Parathyroid adenoma (tissue), 2 donors: Measurements from ENCODE around the gene KRTAP20-1.

Experiments used
- H2AFZ ChIP-seq: fragments of 300-600 bp; sonication (generic); one replicate; pipeline ENCODE4 v1.7.0; 2017; ENCODE audit warnings: antibody characterized with exemption, mild to moderate bottlenecking
- H3K27ac ChIP-seq: fragments of 300-600 bp; sonication (generic); one replicate; pipeline ENCODE4 v1.7.0; 2017
- H3K27me3 ChIP-seq: fragments of 300-600 bp; sonication (generic); one replicate; pipeline ENCODE4 v1.7.0; 2017; ENCODE audit warnings: low read length; ENCODE audit not compliant: control insufficient read depth, insufficient read depth
- H3K36me3 ChIP-seq: fragments of 300-600 bp; sonication (generic); one replicate; pipeline ENCODE4 v1.7.0; 2017; ENCODE audit warnings: low read length; ENCODE audit not compliant: control insufficient read depth, insufficient read depth
- H3K4me1 ChIP-seq: fragments of 300-600 bp; sonication (generic); one replicate; pipeline ENCODE4 v1.7.0; 2017; ENCODE audit warnings: control low read depth
- H3K4me2 ChIP-seq: fragments of 300-600 bp; sonication (generic); one replicate; pipeline ENCODE4 v1.7.0; 2017; ENCODE audit warnings: low read length
- H3K4me3 ChIP-seq: fragments of 300-600 bp; sonication (generic); one replicate; pipeline ENCODE4 v1.7.0; 2017; ENCODE audit warnings: low read depth, low read length
- H3K79me2 ChIP-seq: fragments of 300-600 bp; sonication (generic); one replicate; pipeline ENCODE4 v1.7.0; 2017; ENCODE audit warnings: control low read depth
- H3K9ac ChIP-seq: fragments of 300-600 bp; sonication (generic); one replicate; pipeline ENCODE4 v1.7.0; 2017; ENCODE audit warnings: mild to moderate bottlenecking
- H3K9me3 ChIP-seq: fragments of 300-600 bp; sonication (generic); one replicate; pipeline ENCODE4 v1.7.0; 2017; ENCODE audit warnings: low read length; ENCODE audit not compliant: control insufficient read depth
- CTCF ChIP-seq: fragments of 300-600 bp; sonication (generic); IDR thresholded peaks from one replicate; pipeline ENCODE4 v1.7.0; 2017; ENCODE audit warnings: antibody characterized with exemption, mild to moderate bottlenecking
- donor health status: primary hyperparathyroidism.

The KRTAP20-1 gene

DNA sequence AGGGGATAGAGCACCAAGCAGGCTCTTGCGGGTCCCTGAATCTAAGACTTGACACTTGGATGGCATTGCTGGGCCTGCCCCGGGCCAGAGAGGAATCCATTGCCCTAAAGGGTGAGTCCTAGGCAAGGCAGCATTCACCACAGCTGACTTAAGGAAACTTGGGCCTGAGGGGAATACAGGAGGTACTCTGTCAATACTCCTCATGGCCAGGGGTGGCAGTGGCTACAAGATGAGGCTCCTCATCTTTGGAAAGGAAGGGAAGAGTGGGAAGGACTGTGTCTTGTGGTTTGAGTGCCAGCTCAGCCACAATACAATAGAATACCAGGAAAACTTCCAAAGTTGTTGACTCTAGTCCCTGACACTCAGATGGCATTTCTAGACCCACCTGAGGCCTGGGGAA is 10.3 kb upstream of the KRTAP20-1 start:
- H3K27me3 ChIP-seq = no peaks in the 10 kb centered on the region
- no peak for TF ChIP-seq CTCF

GRCh38 chr21:30612132-30612531 is 4.1 kb upstream of the KRTAP20-1 start:
- H3K36me3 ChIP-seq = no peaks in the 10 kb centered on the region
- TF ChIP-seq CTCF = no peak
- no peak overlapping the region for H3K27ac ChIP-seq
- H3K4me1 ChIP-seq = no peaks in the 10 kb centered on the region
- no peaks in the 10 kb centered on the region for H3K27me3 ChIP-seq
- H3K4me3 ChIP-seq = no peak overlapping the region
- H3K4me2 ChIP-seq = no peak overlapping the region
- H3K79me2 ChIP-seq = no peaks in the 10 kb centered on the region
- H3K9me3 ChIP-seq = no peaks in the 10 kb centered on the region
- no peak overlapping the region for H2AFZ ChIP-seq
- H3K9ac ChIP-seq = no peak overlapping the region

More for the DNA sequence above, 10.3 kb upstream of the KRTAP20-1 start:
- Histone ChIP-seq H3K4me1 (no peaks in the 10 kb centered on the region), H3K9ac (no peak overlapping the region), H3K4me2 (no peak overlapping the region), H3K9me3 (no peaks in the 10 kb centered on the region), H3K79me2 (no peaks in the 10 kb centered on the region), H2AFZ (no peak overlapping the region), H3K27ac (no peak overlapping the region), H3K4me3 (no peak overlapping the region), H3K36me3 (no peaks in the 10 kb centered on the region)

GRCh38 chr21:30613836-30614235 is 2.4 kb upstream of the KRTAP20-1 start, which contains the start of gene KRTAP6-1:
Gene KRTAP6-1 (minus strand): TSS chr21:30613930. CDS start chr21:30613904, 26 bp downstream.
- H2AFZ ChIP-seq = no peak within 1 kb of the TSS
- H3K4me1 ChIP-seq = no peaks in the 10 kb centered on the region
- no peak within 1 kb of the TSS for H3K4me3 ChIP-seq
- TF ChIP-seq CTCF = no peak
- H3K36me3 ChIP-seq = no peaks in the 10 kb centered on the region
- H3K4me2 ChIP-seq = no peak within 1 kb of the TSS
- H3K79me2 ChIP-seq = no peaks in the 10 kb centered on the region
- H3K9ac ChIP-seq = no peak within 1 kb of the TSS
- H3K9me3 ChIP-seq = no peaks in the 10 kb centered on the region
- no peaks in the 10 kb centered on the region for H3K27me3 ChIP-seq
- no peak within 1 kb of the TSS for H3K27ac ChIP-seq

GRCh38 chr21:30615199-30615598 is 1.0 kb upstream of the KRTAP20-1 start:
- H3K36me3 ChIP-seq = no peaks in the 10 kb centered on the region
- no peak overlapping the region for H3K4me3 ChIP-seq
- H3K9me3 ChIP-seq = no peaks in the 10 kb centered on the region
- no peak overlapping the region for H3K27ac ChIP-seq
- no peaks in the 10 kb centered on the region for H3K27me3 ChIP-seq
- no peaks in the 10 kb centered on the region for H3K79me2 ChIP-seq
- H3K9ac ChIP-seq = no peak overlapping the region
- no peak for TF ChIP-seq CTCF
- no peak overlapping the region for H3K4me2 ChIP-seq
- no peak overlapping the region for H2AFZ ChIP-seq
- H3K4me1 ChIP-seq = no peaks in the 10 kb centered on the region

DNA sequence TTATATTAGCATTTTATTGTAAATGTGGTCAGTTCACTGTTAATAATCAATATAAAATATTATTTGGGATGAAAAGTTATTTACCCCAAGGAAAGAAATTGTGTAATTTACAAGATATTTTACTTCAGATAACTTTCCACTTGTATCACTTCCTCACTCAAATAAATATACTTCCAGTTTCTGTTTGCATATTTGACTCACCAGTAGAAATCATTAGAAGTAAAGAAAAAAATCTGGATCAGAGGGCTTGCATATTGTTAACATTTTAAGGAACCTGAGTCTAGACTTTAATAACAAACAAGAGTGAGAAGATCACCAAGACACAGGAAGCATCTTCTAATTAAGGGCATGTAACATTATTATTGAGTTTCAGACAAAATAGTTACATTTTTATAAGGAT is 3.9 kb downstream of the KRTAP20-1 start:
- Histone ChIP-seq H3K27me3 (no peaks in the 10 kb centered on the region), H3K9me3 (no peaks in the 10 kb centered on the region), H3K4me2 (no peak overlapping the region), H3K36me3 (no peaks in the 10 kb centered on the region), H3K4me1 (no peaks in the 10 kb centered on the region), H3K79me2 (no peaks in the 10 kb centered on the region), H2AFZ (no peak overlapping the region), H3K9ac (no peak overlapping the region), H3K27ac (no peak overlapping the region), H3K4me3 (no peak overlapping the region)
- no peak for TF ChIP-seq CTCF
